H1 (cell line): ENCODE data around the gene RNF175. TPM values are rescaled to one million over a fixed set of nuclear protein-coding genes. Genes with fewer than 3 reads are reported as not detected.

Experiments
- CHD1 ChIP-seq: IDR thresholded peaks from 2 replicates; pipeline ENCODE4 v1.6.1; 2012; ENCODE audit warnings: low read depth, low read length, improper control_type of control experiment
- CTBP2 ChIP-seq: IDR thresholded peaks from 2 replicates; pipeline ENCODE4 v1.7.0; 2011; ENCODE audit warnings: borderline replicate concordance, mild to moderate bottlenecking, moderate library complexity, mixed read lengths, low read length; ENCODE audit not compliant: insufficient read depth, insufficient read length
- polyA plus RNA-seq, 7 experiments: library from polyadenylated mRNA; depleted of rRNA in 3 of 7; stranded (reverse) in 5 of 7; unstranded in 2 of 7; fragments of >200 nt in 5 of 7; fragments of 200-250 nt in 2 of 7; gene quantifications; 1 replicate in 5 of 7; 2 replicates in 1 of 7; 4 replicates in 1 of 7; pipeline versions ENCODE4 v1.2.1 to v1.2.3, GENCODE V29; 2011 to 2013; ENCODE audit warnings: missing spikeins in 2 of 7, mixed read lengths in 2 of 7
- total RNA-seq: library from RNA; stranded (reverse); fragmentation: NEBNext Ultra II Directional; extraction: Animal tissue kit (Norgen Biotek cat#: 25700); gene quantifications from 2 replicates; pipeline ENCODE4 v1.2.1, GENCODE V29; 2021

RNF175 gene
- total and polyA plus RNA-seq, 2 of the 8 experiments (the other 6 are each of a cell fraction or from before 2014, with no cell fraction given), result 7.9 to 9.8 TPM

DNA sequence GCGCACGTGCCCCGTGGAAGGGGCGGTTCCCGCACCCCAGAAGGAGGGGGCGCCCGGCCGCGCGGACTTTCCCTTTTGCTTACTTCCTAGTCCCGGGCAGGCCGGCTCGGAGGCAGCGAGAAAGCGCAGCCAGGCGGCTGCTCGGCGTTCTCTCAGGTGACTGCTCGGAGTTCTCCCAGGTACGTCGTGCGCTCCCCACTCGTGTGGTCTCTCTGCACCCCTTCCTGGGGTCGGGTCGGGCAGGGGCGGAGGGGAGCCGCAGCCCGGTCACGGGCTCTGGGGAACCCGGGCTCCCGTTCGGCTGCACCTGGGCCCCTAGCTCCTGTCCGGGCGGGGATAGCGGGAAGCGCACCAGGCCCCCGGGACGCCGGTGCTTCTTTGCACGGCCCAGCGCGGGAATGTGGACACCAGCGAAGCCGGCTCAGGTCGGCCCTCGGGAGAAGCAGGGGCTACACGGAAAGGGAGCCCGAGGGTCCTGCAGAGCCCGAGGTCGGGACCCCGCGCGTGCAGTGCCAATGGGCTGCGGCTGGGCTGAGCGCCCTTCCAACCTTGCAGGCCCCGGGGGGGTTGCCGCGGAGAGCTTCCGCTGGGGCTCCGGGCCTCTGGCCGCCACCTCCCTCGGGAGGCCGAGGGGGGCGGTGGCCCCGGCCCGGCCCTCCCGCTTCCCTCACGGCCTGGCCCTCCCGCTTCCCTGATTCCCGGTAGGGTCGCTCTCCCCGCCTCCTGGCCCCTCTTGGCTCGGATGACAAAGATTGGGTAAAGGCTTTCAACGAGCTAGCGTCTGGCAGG lies 75.4 kb downstream of the RNF175 start, which contains the start of gene TLR2 (continued):
- TF ChIP-seq CTBP2, result no peak
- TF ChIP-seq CHD1, result no peak
